Hepatocyte (in vitro differentiated cells): Measurements from ENCODE around the gene EPHB3.

Source experiments
- EZH2 ChIP-seq: fragments of 200-600 bp; sonication (generic); IDR thresholded peaks from 2 replicates; pipeline ENCODE4 v1.6.1; 2016; ENCODE audit warnings: antibody characterized with exemption, mild to moderate bottlenecking, borderline replicate concordance
- TF ChIP-seq, protein P1 (sequence below): fragments of 200-600 bp; sonication (generic); IDR thresholded peaks from 2 replicates; pipeline ENCODE4 v1.5.1; 2016; ENCODE audit warnings: antibody characterized with exemption, mild to moderate bottlenecking; ENCODE audit not compliant: poor library complexity

- TF ChIP-seq, protein P1, sequence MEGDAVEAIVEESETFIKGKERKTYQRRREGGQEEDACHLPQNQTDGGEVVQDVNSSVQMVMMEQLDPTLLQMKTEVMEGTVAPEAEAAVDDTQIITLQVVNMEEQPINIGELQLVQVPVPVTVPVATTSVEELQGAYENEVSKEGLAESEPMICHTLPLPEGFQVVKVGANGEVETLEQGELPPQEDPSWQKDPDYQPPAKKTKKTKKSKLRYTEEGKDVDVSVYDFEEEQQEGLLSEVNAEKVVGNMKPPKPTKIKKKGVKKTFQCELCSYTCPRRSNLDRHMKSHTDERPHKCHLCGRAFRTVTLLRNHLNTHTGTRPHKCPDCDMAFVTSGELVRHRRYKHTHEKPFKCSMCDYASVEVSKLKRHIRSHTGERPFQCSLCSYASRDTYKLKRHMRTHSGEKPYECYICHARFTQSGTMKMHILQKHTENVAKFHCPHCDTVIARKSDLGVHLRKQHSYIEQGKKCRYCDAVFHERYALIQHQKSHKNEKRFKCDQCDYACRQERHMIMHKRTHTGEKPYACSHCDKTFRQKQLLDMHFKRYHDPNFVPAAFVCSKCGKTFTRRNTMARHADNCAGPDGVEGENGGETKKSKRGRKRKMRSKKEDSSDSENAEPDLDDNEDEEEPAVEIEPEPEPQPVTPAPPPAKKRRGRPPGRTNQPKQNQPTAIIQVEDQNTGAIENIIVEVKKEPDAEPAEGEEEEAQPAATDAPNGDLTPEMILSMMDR = no peak
- TF ChIP-seq EZH2 = no peak
These were observed 7.6 kb downstream of the EPHB3 start for GRCh38 chr3:184568924-184569829.
